ENCODE results near the gene PRR15. TPM values are rescaled to one million over a fixed set of nuclear protein-coding genes. Genes with fewer than 3 reads are reported as not detected.

The PRR15 gene
- total and polyA plus RNA-seq, 4 donors: 0.02 to 0.98 (median 0.17) TPM; not detected in 1

DNA sequence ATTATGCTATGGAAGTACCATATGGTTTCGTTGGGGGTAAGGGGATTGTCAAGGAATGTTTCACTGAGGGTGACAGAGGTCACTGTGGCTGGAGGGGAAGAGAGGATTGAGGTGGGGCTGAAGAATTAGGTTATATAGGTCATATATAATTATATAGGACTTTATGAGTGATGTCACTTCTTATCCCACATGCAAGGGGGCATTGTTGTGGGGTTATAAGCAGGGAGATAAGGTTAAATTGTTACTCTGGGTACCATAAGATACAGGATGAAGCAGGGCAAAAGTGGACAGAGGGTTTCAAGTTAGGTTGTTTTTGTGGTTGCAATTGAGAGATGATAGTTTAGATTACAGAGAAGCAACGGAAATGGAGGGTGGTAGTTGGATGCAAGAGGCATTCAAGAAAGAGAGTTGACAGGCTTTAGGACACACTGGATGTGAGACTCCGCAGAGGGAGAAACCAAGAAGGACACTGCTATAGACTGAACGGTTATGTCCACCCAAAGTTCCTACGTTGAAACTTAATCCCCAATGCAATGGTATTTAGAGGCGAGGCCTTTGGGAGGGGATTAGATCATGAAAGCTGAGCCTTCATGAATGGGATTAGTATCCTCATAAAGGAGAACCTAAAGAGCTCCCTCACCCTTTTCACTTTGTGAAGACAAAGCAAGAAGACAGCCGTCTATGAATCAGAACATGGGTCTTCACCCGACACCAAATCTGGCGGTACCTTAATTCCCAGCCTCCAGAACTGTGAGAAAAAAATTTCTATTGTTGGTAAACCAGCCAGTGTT lies 7.0 kb upstream of the PRR15 start:
- H3K27ac ChIP-seq (ENCODE audit: low read depth in 1 of 2, low read length in 2 of 2): no peak overlapping the region
- H3K9ac ChIP-seq (ENCODE audit: low read depth in 1 of 2, low read length in 2 of 2): no peak overlapping the region
- no peaks in the 10 kb centered on the region for H3K9me3 ChIP-seq (ENCODE audit: control insufficient read depth in 4 of 4, low read length in 3 of 4)
- WGBS: 91% methylated on average over 9 of the region's 9 CpGs
- H3K4me3 ChIP-seq (ENCODE audit: low read depth in 1 of 3, low read length in 3 of 3): no peak overlapping the region
- H3K27me3 ChIP-seq (ENCODE audit: control insufficient read depth in 4 of 4, insufficient read depth in 4 of 4, low read length in 3 of 4): peaks cover 0 to 4% (median 0%) of the 10 kb centered on the region in 4 donors
- no peaks in the 10 kb centered on the region for H3K36me3 ChIP-seq (ENCODE audit: control insufficient read depth in 4 of 4, insufficient read depth in 3 of 4, low read depth in 1 of 4, low read length in 3 of 4)
- DNase-seq (ENCODE audit: low spot score): no peak
- no peaks in the 10 kb centered on the region for H3K4me1 ChIP-seq (ENCODE audit: control insufficient read depth in 4 of 4, insufficient read depth in 4 of 4, low read length in 3 of 4)
- TF ChIP-seq, protein P1, sequence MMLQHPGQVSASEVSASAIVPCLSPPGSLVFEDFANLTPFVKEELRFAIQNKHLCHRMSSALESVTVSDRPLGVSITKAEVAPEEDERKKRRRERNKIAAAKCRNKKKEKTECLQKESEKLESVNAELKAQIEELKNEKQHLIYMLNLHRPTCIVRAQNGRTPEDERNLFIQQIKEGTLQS (IDR thresholded peaks at IDR 0.05): no peak
- TF ChIP-seq RAD21 (IDR thresholded peaks at IDR 0.05) (no peak), GABPA (IDR thresholded peaks at IDR 0.05 in 1 of 2, conservative IDR thresholded peaks at IDR 0.05 in 1 of 2) (no peak), HNF4A (conservative IDR thresholded peaks at IDR 0.05) (no peak), CTCF (IDR thresholded peaks at IDR 0.05; ENCODE audit: low read depth, low read length, missing input control) (no peak), FOXA2 (IDR thresholded peaks at IDR 0.05) (no peak), YY1 (IDR thresholded peaks at IDR 0.05) (no peak), SP1 (IDR thresholded peaks at IDR 0.05) (no peak), HNF4G (IDR thresholded peaks at IDR 0.05) (no peak), RXRA (IDR thresholded peaks at IDR 0.05) (no peak), JUND (IDR thresholded peaks at IDR 0.05) (no peak)

- WGBS: 52% methylated on average over 3 of the region's 3 CpGs
- no peak overlapping the region for H3K27ac ChIP-seq (ENCODE audit: low read depth in 1 of 2, low read length in 2 of 2)
Measured at GRCh38 chr7:29557954-29558353, 5.7 kb upstream of the PRR15 start.

More at GRCh38 chr7:29557954-29558353, 5.7 kb upstream of the PRR15 start:
- Histone ChIP-seq H3K27me3 (ENCODE audit: control insufficient read depth in 4 of 4, insufficient read depth in 4 of 4, low read length in 3 of 4) (peaks cover 0 to 5% (median under 1%) of the 10 kb centered on the region in 4 donors), H3K9ac (ENCODE audit: low read depth in 1 of 2, low read length in 2 of 2) (no peak overlapping the region), H3K4me1 (ENCODE audit: control insufficient read depth in 4 of 4, insufficient read depth in 4 of 4, low read length in 3 of 4) (peaks cover 1 to 2% (median 1%) of the 10 kb centered on the region in 4 donors), H3K4me3 (ENCODE audit: low read depth in 1 of 3, low read length in 3 of 3) (no peak overlapping the region), H3K9me3 (ENCODE audit: control insufficient read depth in 4 of 4, low read length in 3 of 4) (no peaks in the 10 kb centered on the region), H3K36me3 (ENCODE audit: control insufficient read depth in 4 of 4, insufficient read depth in 3 of 4, low read depth in 1 of 4, low read length in 3 of 4) (no peaks in the 10 kb centered on the region)
- no peak for DNase-seq (ENCODE audit: low spot score)
- TF ChIP-seq, protein P2, sequence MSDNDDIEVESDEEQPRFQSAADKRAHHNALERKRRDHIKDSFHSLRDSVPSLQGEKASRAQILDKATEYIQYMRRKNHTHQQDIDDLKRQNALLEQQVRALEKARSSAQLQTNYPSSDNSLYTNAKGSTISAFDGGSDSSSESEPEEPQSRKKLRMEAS (IDR thresholded peaks at IDR 0.05): no peak
- TF ChIP-seq FOXA1 (IDR thresholded peaks at IDR 0.05): no peak
- no peak for TF ChIP-seq NR2F2 (IDR thresholded peaks at IDR 0.05)
- TF ChIP-seq, protein P1 (IDR thresholded peaks at IDR 0.05): no peak
- TF ChIP-seq ZBTB33 (IDR thresholded peaks at IDR 0.05): no peak

Data from liver (tissue), 9 donors.